GM18505 (cell line): ENCODE results near the gene MUC6.

Source experiments
- ATAC-seq: cut with Tn5 transposase; IDR thresholded peaks from one replicate; pipeline ENCODE4 v1.9.1; 2021; ENCODE audit not compliant: unreplicated experiment
- POLR2A ChIP-seq: IDR thresholded peaks from 4 replicates; pipeline ENCODE4 v1.6.1; 2011; ENCODE audit warnings: borderline replicate concordance; ENCODE audit not compliant: insufficient read depth, insufficient read length; ENCODE audit errors: extremely low read depth

The MUC6 gene

DNA sequence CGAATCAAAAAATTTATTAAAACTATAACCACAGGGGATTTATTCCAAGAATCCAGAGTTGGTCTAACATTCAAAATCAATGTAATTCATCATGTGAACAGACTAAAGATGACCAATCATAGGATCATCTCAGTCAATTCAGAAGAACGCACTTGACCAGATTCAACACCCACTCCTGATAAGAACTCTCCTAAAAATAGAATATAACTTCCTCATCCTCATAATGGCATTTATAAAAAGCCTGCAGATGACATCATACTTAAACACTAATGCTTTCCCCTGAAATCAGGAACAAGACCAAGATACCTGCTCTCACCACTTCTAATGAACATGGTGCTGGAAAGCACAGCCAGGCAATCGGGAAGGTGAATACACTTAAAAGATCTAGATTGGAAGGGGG lies 27.6 kb upstream of the MUC6 start:
- TF ChIP-seq POLR2A, result no peak
- no peak for ATAC-seq

DNA sequence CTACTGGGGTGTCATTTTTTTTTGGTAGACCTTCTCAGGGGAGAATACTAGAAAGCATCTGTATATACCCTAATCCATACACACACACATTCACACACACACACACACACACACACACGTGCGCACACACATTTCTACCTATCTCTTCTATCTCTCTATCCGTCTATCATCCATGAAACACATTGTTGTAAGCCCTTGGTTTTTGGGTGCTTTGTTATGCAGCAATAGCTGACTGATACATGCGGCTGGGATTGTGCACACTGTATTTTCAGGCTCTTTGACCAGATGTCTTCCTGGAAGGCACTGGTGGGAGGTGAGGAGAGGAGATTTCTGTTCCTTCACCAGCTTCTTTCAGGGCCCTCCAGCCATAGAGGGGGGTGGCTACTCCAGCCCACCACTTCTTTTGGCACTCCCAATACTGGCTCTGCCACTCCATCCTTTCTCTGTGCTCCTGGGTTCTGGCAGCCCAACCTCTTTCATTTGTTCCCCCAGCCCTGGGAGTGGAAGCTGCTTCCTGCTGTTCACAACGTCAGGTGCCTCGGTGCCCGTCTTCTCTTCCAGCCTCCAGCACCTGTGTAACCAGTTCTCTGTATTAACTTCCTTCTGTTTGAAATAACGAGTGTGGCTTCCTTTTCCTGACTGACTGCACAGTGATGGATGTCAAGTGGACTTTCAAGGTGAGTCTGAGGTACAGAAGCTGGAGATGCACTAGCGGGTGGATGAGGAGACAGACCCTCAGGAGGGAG lies 25.7 kb upstream of the MUC6 start:
- ATAC-seq, result no peak
- TF ChIP-seq POLR2A, result no peak

DNA sequence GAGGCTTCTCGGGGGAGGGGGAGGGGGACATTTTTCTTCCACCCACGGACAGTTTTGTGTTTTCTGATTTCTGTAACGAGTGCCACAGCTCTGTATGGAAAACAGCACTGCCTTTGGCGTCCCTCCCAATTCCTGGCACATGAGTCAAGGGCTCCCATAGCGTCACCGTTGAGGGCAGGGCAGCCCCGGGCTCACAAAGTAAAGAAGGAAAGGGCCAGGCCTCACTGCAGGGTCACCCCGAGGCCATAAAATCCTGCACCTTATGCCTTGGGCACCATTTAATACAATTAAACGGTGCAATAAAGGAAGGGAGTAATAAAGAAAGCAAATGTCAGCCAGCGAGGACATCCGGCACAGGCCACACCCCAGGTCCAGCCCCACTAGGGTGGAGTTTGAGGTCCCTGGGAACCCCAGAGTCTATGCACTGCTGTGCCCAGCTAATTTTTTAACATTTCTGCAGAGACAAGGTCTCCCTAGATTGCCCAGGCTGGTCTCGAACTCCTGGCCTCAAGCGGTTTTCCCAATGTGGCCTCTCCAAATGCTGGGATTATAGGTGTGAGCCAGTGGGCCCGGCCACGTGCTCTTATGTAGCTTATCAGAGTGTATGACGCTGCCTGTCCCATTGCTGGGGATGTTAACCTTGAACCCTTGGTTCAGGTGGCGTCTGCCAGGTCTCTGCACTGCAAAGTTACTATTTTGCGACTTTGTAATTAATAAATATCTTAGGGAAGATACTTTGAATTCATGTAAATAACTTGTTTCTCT lies 24.5 kb upstream of the MUC6 start:
- TF ChIP-seq POLR2A, result no peak

GRCh38 chr11:1060410-1060809 lies 23.9 kb upstream of the MUC6 start:
- no peak for TF ChIP-seq POLR2A
- ATAC-seq, result no peak

More for the DNA sequence above, 24.5 kb upstream of the MUC6 start:
- ATAC-seq, result no peak

DNA sequence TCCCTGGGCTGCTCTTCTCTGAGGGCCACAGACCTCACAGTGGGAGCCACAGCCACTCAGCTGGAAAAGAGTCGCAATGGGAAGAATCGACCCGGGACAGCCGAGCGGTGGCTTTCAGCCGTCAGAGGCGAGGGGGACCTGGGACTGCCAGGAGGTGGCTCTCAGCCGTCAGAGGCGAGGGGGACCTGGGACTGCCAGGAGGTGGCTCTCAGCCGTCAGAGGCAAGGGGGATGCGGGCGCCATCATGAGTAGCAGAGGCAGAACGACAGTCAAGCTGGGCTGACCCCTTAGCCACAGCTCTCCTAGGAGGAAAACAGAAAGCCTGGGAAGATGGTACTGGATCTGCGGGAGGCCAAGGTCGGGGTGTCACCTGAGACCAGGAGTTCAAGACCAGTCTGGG lies 23.2 kb upstream of the MUC6 start:
- ATAC-seq, result no peak
- TF ChIP-seq POLR2A, result no peak

DNA sequence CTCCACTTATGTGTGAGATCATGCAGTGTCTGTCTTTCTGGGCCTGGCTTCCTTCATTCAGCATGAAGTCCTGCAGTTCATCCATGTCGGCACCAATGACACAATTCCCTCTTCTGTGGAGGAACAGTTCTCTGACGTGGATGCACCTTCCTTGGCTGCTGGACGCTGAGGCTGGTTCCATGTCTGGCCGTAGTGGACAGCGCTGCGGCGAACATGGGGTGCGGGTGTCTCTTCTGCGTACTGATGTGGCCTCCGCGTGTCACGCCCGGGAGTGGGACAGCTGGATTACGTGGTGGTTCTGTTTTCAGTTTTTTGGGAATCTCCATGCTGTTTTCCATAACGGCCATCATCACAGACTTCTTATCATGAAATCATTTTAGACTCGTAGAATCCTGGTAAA lies 21.3 kb upstream of the MUC6 start:
- TF ChIP-seq POLR2A, result no peak
- ATAC-seq, result no peak

GRCh38 chr11:1055990-1056771 lies 19.7 kb upstream of the MUC6 start:
- ATAC-seq, result no peak
- no peak for TF ChIP-seq POLR2A

DNA sequence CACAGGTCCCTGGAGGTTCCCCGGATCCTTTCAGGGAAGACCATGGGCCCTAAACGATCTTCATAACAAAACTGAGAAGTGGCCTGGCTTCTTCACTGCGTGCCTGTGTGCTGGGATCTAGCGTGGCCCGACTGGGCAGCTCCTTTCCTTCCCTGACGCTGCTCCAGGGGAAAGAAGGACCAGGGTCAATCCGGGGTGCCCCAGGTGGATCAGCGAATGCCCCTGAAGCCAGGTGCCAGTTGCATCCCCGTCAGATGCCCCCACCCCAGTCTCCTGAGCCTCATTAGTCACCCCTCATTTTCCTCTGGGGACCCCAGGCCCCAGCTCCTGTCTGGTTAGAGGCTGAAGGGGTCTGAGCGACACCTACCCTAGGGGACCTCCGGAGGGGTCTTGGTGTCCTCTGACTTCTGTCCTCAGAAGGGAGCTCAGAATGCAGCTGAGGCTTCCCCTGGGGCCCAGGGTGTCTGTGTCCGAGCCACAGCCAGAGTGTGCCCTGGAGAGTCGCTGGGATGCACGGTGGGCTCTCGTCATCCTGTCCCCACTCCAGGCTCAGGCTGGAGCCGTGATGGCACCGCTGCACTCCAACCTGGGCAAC lies 18.7 kb upstream of the MUC6 start:
- ATAC-seq, result no peak
- no peak for TF ChIP-seq POLR2A

GRCh38 chr11:1054143-1055108 lies 17.9 kb upstream of the MUC6 start:
- no peak for TF ChIP-seq POLR2A
- no peak for ATAC-seq

GRCh38 chr11:1053121-1053901 lies 16.8 kb upstream of the MUC6 start:
- ATAC-seq, result no peak
- no peak for TF ChIP-seq POLR2A

GRCh38 chr11:1052133-1053011 lies 15.9 kb upstream of the MUC6 start:
- no peak for ATAC-seq
- no peak for TF ChIP-seq POLR2A
